ENCODE results near the gene IRF1.

GRCh38 chr5:132465059-132465707 lies 25.4 kb downstream of the IRF1 start:
- no peak for TF ChIP-seq CTCF (IDR thresholded peaks at IDR 0.05 in 4 of 5, conservative IDR thresholded peaks at IDR 0.05 in 1 of 5)
- no peak for TF ChIP-seq POLR2A (IDR thresholded peaks at IDR 0.05)

All from gastrocnemius medialis (tissue), 4 donors.